ENCODE results near the gene PRSS37. TPM values are rescaled to one million over a fixed set of nuclear protein-coding genes. Genes with fewer than 3 reads are reported as not detected.

Gene PRSS37
- total RNA-seq, 1 experiment from 2014 or later: not detected

GRCh38 chr7:141876371-141876770 is 35.1 kb upstream of the PRSS37 start:
- POLR2A ChIA-PET: no interaction called here
- Mint-ChIP-seq H3K36me3 (no peaks in the 10 kb centered on the region), H3K27me3 (ENCODE audit: low read depth) (no peaks in the 10 kb centered on the region; the same call in 1 of the 2 replicates), H3K4me1 (peaks cover 23% of the 10 kb centered on the region), H3K4me3 (no peak overlapping the region), H3K9me3 (no peaks in the 10 kb centered on the region), H3K27ac (no peak overlapping the region; the same call in 1 of the 2 replicates)
- TF ChIP-seq STAT6 (CRISPR knock-in tag; conservative IDR thresholded peaks at IDR 0.05; ENCODE audit: low read depth) (no peak), EMX1 (CRISPR knock-in tag; IDR thresholded peaks at IDR 0.05) (no peak), JAZF1 (CRISPR knock-in tag; IDR thresholded peaks at IDR 0.05) (no peak), SMAD3 (CRISPR knock-in tag; IDR thresholded peaks at IDR 0.05; ENCODE audit: borderline replicate concordance) (no peak), MYBL2 (CRISPR knock-in tag; IDR thresholded peaks at IDR 0.05) (no peak), ETV6 (CRISPR knock-in tag; IDR thresholded peaks at IDR 0.05) (no peak), TP53 (CRISPR knock-in tag; IDR thresholded peaks at IDR 0.05) (no peak), RELA (CRISPR knock-in tag; IDR thresholded peaks at IDR 0.05; ENCODE audit: borderline replicate concordance) (no peak), ZNF671 (CRISPR knock-in tag; IDR thresholded peaks at IDR 0.05) (no peak), ATF2 (CRISPR knock-in tag; IDR thresholded peaks at IDR 0.05; ENCODE audit: borderline replicate concordance, low read depth) (no peak), NR3C1 (CRISPR knock-in tag; conservative IDR thresholded peaks at IDR 0.05; ENCODE audit: low read depth) (no peak), AR (CRISPR knock-in tag; IDR thresholded peaks at IDR 0.05) (no peak), KAT7 (CRISPR knock-in tag; IDR thresholded peaks at IDR 0.05; ENCODE audit: borderline replicate concordance) (no peak), SMAD4 (CRISPR knock-in tag; IDR thresholded peaks at IDR 0.05) (no peak), PRRX2 (CRISPR knock-in tag; IDR thresholded peaks at IDR 0.05) (no peak), ELF4 (CRISPR knock-in tag; IDR thresholded peaks at IDR 0.05; ENCODE audit: low read depth) (no peak), NFATC4 (CRISPR knock-in tag; IDR thresholded peaks at IDR 0.05) (no peak)
- TF ChIP-seq, protein P1, sequence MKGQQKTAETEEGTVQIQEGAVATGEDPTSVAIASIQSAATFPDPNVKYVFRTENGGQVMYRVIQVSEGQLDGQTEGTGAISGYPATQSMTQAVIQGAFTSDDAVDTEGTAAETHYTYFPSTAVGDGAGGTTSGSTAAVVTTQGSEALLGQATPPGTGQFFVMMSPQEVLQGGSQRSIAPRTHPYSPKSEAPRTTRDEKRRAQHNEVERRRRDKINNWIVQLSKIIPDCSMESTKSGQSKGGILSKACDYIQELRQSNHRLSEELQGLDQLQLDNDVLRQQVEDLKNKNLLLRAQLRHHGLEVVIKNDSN (CRISPR knock-in tag; IDR thresholded peaks at IDR 0.05): no peak
- CTCF ChIA-PET: interaction anchor here (1.9 kb wide), 1 partner anchor 100 kb away, joined by 8 read pairs; no protein-coding TSS in a partner anchor
- DNase-seq (ENCODE audit: low spot score): no peak
- peak; percentile 65 for ATAC-seq

DNA sequence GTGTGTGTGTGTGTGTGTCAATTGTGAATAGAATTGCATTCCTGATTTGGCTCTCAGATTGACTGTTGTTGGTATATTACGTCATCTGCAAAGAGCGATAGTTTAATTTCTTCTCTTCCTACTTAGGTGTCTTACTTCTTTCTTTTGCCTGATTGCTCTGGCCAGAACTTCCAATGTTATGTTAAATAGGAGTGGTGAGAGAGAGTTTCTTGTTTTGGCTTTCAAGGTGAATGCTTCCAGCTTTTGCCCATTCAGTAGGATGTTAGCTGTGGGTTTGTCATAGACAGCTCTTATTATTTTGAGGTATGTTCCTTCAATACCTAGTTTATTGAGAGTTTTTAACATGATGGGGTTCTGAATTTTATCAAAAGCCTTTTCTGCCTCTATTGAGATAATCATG is 34.2 kb upstream of the PRSS37 start:
- peak; percentile 78 for ATAC-seq
- 0 out of 2 replicates have a peak overlapping the region, but pooled peaks have one; percentile 0 for H3K4me3 Mint-ChIP-seq
- no peaks in the 10 kb centered on the region for H3K36me3 Mint-ChIP-seq
- no peak for TF ChIP-seq HMGXB4 (CRISPR knock-in tag; IDR thresholded peaks at IDR 0.05)
- no peak for TF ChIP-seq KAT7 (CRISPR knock-in tag; IDR thresholded peaks at IDR 0.05; ENCODE audit: borderline replicate concordance)
- no peak for TF ChIP-seq JUN (CRISPR knock-in tag; IDR thresholded peaks at IDR 0.05)
- TF ChIP-seq ZNF232 (CRISPR knock-in tag; IDR thresholded peaks at IDR 0.05): no peak
- DNase-seq (ENCODE audit: low spot score): no peak
- H3K9me3 Mint-ChIP-seq: 0 out of 2 replicates have a peak, but pooled peaks cover 3% of the 10 kb centered on the region
- no peaks in the 10 kb centered on the region; the same call in 1 of the 2 replicates for H3K27me3 Mint-ChIP-seq (ENCODE audit: low read depth)
- ChIA-PET CTCF (interaction anchor here (1.9 kb wide), 1 partner anchor 101 kb away, joined by 8 read pairs; no protein-coding TSS in a partner anchor), POLR2A (no interaction called here)
- peak overlapping the region; percentile 34 for H3K27ac Mint-ChIP-seq
- H3K4me1 Mint-ChIP-seq: peaks cover 23% of the 10 kb centered on the region
